Right forelimb (tissue), 1 donor: Measurements from ENCODE around the gene LIPE.

Experiments used
- DNase-seq: peaks from one replicate; pipeline ENCODE4 v3.0.0-alpha.2; 2018

Gene LIPE

DNA sequence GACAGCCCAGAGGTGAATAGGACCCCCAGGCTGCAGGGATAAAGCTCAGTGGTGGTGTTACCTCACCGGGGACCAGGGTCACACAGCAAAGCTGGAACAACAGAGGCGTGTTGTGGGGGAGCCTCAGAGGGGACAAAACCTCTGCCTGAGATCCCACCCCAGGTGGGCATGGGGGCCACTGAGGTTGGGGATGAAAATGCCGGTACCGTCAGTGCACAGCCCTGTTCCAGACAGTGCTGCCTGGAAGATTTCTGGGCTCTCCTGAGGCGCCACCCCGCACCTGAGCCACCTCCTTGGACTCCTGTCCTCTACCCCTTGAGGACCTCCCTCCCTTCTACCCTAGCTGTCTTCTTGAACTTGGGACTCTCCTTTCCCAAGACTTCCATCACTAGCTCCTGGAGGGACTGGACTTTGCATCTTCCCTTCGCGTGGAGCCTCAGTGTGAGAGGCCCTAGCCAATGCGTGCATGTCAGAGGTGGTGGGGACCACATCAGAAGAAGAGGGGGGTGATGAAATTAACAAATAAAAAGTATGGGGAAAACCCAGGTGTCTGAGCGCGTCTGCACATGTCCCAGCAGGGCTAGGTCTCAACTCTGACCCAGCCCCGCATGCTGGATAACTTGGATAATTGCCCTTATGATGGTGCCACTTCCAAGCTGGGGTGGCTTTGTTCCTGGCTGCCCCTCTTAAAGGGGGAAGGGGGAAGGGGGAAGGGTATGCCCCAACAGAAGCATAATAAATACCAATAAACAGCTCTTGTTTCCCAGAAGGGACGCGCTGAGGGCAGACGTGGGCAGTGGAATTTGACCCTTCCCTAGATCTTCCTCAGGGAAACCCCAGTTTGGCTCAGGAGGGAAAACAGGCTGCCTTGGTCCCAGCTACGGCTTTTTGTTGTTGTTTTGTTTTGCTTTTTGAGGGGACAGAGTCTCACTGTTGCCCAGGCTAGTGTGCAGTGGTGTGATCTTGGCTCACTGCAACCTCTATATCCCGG is 48.7 kb downstream of the LIPE start:
- DNase-seq: no peak

DNA sequence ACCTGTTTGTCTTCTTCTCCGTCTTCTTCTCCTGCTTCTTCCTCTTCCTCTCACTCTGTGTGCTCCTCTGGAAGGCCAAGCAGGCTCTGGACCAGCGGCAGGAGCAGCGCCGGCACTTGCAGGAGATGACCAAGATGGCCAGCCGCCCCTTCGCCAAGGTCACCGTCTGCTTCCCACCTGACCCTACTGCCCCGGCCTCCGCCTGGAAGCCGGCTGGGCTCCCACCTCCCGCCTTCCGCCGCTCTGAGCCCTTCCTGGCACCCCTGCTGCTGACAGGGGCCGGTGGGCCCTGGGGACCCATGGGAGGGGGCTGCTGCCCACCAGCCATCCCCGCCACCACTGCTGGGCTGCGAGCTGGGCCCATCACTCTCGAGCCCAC is 51.0 kb downstream of the LIPE start:
- no peak for DNase-seq

DNA sequence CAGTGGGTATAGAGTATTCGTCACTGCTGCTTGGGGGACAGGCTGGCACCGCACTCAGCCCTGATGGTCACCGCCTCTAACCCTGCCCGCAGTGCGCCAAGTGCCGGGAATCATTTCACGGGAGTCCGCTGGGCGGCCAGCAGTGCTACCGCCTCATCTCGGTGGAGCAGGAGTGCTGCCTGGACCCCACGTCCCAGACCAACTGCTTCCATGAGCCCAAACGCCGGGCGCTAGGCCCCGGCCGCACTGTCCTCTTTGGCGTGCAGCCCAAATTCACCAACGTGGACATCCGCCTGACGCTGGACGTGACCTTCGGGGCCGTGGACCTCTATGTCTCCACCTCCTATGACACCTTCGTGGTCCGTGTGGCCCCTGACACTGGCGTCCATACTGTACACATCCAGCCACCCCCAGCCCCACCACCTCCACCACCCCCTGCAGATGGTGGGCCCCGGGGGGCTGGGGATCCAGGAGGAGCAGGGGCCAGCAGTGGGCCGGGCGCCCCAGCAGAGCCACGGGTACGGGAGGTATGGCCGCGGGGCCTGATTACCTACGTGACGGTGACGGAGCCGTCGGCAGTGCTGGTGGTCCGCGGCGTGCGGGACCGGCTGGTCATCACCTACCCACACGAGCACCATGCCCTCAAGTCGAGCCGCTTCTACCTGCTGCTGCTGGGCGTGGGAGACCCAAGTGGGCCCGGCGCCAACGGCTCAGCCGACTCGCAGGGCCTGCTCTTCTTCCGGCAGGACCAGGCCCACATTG is 51.6 kb downstream of the LIPE start:
- DNase-seq: no peak

DNA sequence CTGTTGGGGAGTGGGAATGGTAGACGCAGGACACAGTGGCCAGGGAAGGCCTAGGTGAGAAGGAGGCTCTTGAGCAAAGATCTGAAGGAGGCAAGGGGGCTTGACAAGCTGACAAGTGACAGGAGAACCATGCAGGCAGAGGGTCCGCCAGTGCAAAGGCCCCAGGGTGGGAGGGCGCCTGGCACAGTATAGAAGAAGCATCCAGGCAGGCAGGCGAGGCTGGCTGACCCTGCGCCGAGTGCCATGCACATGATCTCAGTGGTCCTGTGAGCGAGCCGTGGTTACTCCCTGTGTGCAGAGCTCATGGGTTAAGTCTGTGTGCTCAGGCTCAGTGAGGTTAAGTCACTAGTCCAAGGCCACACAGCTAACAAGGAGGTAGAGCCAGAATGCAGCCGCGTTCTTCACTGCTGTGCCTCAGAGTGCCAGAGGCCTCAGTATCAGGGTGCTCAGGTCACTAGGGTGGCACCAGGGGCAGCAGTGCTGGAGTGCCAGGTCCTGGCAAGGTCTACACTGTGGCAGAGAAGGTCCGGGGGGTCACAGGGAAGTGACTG is 52.3 kb downstream of the LIPE start:
- DNase-seq: no peak

DNA sequence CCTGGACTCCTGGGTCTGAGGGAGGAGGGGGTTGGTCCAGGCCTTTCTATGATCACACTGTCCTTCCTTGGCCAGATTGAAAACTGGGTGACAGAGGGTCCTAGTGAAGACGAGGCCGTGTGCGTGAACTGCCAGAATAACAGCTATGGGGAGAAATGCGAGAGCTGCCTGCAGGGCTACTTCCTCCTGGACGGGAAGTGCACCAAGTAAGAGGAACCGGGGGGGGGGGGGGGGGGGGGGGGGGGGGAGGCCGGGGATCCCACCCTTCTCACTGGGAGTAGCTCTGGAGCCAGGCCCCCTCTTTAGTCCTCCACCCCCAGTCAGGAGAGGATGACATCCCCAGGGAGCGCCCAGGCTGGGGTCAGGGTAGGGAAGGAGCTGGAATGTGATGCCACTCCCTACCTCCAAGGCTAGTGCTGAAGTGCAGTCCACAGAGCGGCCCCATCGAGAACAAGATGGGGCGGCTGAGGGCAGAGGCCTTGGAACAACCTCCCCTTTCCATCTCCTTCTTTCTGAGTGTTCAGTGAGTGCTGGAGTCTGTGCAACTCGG is 56.5 kb downstream of the LIPE start:
- DNase-seq: no peak

DNA sequence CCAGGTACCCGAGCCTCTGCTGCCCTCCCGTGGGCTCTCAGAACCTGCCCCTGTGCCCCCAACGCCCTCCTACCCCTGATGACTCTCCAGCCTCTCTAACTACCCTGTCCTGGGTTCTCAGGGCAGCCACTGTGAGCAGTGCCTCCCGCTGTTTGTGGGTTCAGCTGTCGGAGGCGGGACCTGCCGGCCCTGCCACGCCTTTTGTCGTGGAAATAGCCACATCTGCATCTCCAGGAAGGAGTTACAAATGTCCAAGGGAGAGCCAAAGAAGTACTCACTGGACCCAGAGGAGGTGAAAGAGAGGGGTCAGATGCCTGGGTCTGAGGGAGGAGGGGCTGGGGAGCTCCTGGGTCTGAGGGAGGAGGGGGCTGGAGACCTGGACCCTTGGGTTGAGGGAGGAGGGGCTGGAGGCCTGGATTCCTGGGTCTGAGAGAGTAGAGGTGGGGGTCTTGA is 57.1 kb downstream of the LIPE start:
- no peak for DNase-seq

DNA sequence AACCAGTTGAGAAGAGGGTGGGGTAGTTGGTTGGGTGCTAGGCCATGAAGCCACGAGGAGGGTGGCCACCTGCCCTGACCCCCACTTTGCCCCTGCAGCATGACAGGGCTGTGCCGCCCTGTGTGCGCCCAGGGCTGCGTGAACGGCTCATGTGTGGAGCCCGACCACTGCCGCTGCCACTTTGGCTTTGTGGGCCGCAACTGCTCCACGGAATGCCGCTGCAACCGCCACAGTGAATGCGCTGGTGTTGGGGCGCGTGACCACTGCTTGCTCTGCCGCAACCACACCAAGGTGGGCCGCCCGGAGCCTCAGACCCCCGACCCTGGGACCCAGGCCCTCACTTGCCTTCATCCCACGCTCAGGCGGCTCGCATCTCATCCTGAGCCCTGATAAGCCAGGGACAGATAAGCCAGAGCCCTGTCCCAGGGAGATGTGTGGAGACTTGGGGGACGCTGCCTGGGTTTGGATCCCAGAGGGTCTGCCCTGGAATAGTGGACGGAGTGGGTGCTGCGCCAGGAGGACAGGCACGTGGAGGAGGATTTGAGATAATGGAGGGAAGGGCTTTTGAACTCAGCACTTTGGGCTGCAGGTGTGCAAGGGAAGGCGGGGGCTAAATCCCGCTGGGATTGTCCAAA is 57.6 kb downstream of the LIPE start:
- no peak for DNase-seq

DNA sequence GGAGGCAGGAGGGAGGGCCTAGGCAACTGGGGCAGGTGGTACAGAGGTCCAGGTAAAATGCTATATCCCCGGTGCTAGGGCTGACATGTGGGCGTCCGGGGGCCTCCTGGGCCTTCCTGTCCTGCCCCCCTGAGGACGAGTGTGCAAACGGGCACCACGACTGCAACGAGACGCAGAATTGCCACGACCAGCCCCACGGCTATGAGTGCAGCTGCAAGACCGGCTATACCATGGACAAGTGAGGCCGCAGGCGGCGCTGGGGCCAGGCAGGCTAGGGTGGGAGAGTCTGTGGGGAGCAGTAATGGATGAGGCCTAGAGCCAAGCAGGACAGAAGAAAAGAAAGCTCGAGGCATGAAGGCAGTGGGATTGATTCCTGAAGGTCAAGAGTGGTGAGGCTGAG is 58.4 kb downstream of the LIPE start:
- DNase-seq: no peak

DNA sequence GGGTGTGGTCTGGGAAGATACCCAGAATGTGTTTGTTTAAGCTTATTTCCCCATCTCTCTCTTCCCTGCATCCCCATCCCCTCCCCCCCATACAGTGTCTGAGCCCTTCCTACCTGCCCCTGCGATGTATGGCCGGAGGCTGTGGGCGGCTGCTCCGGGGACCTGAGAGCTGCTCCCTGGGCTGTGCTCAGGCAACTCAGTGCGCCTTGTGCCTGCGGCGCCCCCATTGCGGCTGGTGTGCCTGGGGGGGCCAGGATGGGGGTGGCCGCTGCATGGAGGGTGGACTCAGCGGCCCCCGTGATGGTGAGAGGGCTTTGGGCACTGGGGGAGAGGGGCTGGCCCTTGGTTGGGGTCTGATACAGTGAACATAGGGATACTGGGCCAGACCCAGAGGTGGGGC is 58.8 kb downstream of the LIPE start:
- DNase-seq: no peak

DNA sequence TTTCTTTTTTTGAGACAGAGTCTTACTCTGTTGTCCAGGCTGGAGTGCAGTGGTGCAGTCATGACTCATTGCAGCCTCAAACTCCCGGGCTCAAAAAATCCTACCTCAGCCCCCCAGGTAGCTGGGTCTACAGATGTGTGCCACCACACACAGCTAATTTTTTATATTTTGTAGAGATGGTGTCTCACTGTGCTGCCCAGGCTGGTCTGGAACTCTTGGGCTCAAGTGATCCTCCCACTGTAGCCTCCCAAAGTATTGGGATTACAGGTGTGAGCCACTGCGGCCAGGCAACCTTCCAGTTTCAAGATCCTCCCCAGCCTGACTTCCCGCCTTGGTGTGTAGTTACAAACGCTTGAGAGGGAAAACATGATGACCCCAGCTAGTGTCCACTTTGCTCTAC is 59.3 kb downstream of the LIPE start:
- no peak for DNase-seq

DNA sequence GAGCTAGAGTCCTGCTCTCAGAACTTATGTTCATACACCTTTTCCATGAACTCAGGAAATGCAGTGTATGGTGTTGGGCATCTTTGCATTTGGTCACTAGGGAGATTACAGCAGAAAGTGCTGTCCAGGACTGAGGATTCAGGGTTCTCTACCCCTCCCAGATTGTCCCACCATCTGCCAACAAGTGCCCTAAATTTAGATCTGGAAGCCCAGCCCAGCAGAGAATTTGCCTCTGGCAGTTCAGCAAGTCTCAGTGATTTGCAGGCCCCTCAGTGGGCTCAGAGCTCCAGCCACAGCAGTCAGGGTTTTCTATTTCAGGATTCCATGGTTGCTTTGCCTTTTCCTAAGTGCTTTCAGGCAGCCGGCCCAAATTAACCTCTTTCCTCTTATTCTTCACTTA is 60.5 kb downstream of the LIPE start:
- no peak for DNase-seq

DNA sequence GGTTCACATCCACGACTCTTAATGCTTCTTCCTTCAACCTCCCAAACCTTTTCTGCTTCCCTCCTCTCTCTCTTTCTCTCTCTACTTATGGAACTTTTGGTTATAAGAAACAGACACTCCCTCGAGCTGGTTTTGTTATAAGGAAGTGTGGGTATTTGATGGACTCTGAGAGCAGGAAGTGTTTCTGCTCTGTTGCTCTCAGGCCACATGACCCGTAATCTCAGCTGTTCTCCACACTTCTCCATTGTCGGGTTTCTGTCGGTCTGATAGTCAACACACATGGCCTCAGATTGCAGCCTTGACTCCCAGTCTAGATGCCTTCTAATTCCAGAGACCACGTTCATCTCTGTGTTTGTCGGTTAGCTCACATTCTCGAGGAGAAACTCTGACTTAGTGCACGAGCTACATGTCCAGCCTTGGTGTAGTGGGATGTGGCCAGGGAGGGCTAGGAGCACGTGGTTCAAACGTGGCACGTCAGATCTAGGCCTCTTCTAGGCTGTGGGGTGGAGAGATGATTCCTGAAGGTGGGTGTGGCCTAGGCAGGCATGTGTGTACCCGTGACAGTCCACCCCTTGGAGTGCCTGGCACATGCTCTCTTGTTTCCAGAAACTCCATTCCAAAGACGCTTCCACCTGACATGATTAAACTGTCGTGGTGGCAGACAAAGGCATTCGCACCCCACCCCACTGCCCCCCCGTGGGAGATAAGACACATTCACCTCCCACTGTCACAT is 63.4 kb downstream of the LIPE start:
- DNase-seq: no peak

DNA sequence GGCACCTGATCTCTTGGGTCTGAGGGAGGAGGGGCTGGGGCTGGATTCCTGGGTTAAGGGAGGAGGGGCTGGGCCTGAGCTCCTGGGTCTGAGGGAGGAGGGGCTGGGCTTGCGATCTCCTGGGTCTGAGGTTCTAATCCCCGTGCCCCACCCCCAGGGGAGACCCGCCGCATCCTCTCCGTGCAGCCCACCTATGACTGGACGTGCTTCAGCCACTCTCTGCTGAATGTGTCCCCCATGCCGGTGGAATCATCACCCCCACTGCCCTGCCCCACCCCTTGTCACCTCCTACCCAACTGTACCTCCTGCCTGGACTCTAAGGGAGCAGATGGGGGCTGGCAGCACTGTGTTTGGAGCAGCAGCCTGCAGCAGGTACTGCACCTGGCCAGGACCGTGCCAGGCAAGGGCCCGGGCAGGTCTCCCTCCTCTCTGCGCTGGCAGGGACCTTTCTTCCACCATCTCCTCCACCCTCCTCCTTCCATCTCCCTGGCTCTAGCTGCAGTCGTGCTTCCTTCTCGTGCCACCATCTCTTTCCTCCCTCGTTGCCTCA is 64.2 kb downstream of the LIPE start:
- no peak for DNase-seq

DNA sequence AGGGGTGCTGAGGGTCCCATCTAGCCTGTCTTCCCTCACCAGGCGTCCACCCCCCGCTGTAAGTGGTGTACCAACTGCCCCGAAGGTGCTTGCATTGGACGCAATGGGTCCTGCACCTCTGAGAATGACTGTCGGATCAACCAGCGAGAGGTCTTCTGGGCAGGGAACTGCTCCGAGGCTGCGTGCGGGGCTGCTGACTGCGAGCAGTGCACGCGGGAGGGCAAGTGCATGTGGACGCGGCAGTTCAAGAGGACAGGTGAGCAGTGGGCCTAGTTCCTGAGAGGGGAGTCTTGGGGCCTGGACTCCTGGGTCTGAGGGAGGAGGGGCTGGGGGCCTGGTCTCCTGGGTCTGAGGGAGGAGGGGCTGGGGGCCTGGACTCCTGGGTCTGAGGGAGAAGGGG is 64.8 kb downstream of the LIPE start:
- DNase-seq: no peak

DNA sequence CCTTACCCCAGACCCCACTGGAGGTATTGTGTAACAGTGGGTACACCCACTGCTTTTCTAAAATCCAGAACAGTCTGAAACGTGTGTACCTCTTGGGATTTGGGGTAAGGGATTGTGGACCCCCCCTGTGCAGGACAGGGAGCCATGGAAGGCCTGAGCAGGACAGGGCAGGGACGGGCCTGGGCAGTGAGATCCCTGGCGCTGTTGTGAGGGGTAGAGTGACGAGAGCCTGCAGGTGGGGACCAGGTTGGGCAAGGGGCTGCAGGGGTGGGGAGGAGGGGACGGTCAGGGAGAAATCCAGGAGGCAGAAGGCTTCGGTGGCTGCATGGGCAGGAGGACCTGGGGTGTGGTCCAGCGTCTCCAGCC is 65.7 kb downstream of the LIPE start:
- no peak for DNase-seq

DNA sequence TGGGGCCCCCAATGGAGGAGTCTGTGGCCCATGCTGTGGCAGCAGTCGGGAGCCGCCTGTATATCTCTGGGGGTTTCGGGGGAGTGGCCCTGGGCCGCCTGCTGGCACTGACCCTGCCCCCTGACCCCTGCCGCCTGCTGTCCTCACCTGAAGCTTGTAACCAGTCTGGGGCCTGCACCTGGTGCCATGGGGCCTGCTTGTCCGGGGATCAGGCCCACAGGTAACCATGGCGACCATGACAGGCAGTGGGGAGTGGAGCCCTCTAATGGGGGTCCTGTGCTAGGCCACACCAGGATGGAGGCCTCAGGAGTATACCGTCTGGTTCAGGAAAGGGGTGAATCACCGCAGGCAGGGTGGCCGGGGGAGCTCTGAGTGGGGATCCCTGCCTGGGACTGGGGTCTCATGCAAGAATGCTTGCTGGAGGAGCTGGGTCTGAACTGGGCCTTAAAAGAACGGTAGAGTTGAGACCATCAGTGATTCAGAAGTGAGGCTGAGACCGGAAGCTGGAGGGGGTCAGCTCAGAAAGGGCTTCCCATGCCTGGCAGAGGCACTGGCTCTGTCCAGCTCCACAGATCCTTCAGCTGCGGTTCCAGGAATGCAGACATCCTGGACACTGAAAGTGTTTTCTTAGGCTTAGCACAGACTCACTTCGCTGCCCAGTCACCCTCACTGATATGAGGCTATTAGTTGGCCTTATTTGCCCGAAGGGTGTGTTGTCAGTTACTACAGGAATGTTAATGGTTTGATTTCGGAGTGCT is 66.2 kb downstream of the LIPE start:
- no peak for DNase-seq

DNA sequence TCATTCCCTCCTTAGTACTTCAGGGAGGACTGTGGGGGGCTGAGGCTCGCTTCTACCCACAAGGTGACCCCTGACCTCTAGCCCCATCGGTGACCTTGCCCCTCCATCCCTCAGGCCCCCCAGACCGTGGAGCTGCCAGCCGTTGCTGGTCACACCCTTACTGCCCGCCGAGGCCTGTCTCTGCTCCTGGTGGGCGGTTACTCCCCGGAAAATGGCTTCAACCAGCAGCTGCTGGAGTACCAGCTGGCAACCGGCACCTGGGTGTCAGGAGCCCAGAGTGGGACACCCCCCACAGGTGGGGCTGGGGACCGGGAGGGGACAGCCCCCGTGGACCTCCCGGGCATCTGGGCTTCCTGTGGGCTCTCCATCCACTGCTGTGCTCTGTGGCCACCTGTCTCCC is 69.9 kb downstream of the LIPE start:
- no peak for DNase-seq

DNA sequence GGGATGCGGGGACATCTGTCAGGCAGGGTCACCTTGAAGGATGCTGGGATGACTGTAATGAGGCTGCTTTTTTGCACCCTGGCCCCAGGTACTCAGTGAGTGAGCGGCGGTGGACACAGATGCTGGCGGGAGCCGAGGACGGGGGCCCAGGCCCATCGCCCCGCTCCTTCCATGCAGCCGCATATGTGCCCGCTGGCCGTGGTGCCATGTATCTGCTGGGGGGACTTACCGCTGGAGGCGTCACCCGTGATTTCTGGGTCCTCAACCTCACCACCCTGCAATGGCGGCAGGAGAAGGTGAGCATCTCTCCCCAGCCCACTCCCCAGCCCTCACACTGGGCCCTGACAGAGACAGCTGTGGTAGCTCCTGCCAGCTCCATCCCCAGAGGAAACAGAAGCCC is 70.5 kb downstream of the LIPE start:
- no peak for DNase-seq

DNA sequence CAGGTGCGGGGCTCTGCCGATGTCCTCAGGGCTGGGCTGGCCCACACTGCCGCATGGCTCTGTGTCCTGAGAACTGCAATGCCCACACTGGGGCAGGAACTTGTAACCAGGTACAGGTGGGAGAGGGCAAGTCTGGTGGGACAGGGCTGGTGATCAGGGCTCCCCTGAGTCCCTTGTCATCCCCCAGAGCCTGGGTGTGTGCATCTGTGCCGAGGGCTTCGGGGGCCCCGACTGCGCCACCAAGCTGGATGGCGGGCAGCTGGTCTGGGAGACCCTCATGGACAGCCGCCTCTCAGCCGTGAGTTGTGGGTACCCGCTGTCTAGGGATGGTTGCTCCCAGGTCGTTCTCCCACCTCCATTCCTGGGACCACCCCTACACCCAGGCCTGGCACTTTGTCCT is 71.3 kb downstream of the LIPE start:
- DNase-seq: no peak

DNA sequence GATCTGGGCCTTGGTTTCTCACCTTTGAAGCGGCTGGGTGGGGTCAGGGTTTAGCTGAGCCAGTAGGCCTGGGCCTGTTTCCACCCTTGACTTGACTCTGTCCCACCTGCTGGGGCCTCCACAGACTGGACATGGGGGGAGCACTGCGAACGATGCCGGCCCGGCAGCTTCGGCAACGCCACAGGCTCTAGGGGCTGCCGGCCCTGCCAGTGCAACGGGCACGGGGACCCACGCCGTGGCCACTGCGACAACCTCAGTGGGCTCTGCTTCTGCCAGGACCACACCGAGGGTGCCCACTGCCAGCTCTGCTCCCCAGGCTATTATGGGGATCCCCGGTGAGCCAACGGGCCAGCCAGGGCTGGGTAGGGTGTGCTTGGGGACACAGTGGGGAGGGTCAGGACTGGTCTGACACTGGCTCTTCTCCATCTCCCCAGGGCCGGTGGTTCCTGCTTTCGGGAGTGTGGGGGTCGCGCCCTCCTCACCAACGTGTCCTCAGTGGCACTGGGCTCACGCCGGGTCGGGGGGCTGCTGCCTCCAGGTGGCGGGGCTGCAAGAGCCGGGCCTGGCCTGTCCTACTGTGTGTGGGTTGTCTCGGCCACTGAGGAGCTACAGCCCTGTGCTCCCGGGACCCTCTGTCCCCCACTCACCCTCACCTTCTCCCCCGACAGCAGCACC is 73.7 kb downstream of the LIPE start:
- no peak for DNase-seq
